IMR-90 (cell line): ENCODE measurements around the gene PRKD1.
"Not testable (repeated sequence)": the region's sequence is repeated elsewhere in the genome, so short reads cannot be mapped to it uniquely, and the experiment has no call there.

Experiments used
- CTCF ChIP-seq: conservative IDR thresholded peaks from 2 replicates; pipeline ENCODE4 v1.5.1; 2012; ENCODE audit warnings: mild to moderate bottlenecking, low read depth, low read length, improper control_type of control experiment
- MXI1 ChIP-seq: IDR thresholded peaks from 2 replicates; pipeline ENCODE4 v1.6.1; 2012; ENCODE audit warnings: low read depth, mild to moderate bottlenecking, low read length, moderate library complexity, borderline replicate concordance
- POLR2A ChIP-seq: IDR thresholded peaks from 2 replicates; pipeline ENCODE4 v1.6.1; 2012; ENCODE audit warnings: mild to moderate bottlenecking, low read depth, low read length
- RAD21 ChIP-seq: IDR thresholded peaks from 2 replicates; pipeline ENCODE4 v1.6.1; 2012; ENCODE audit warnings: low read length, improper control_type of control experiment
- RFX5 ChIP-seq: IDR thresholded peaks from 2 replicates; pipeline ENCODE4 v1.8.0; 2012; ENCODE audit warnings: low read depth, mild to moderate bottlenecking, low read length, moderate library complexity
- SMC3 ChIP-seq: fragments of 150-350 bp; IDR thresholded peaks from 2 replicates; pipeline ENCODE4 v1.6.1; 2016; ENCODE audit warnings: low read depth, mild to moderate bottlenecking, antibody characterized with exemption, low read length, moderate library complexity

GRCh38 chr14:29726560-29727331 is 200.9 kb downstream of the PRKD1 start:
- not testable (repeated sequence) for TF ChIP-seq CTCF, RAD21, POLR2A, SMC3, MXI1, RFX5
